Endothelial cell of umbilical vein (primary cell): ENCODE measurements around the gene TYK2. TPM values are rescaled to one million over a fixed set of nuclear protein-coding genes. Genes with fewer than 3 reads are reported as not detected.
"Not testable (repeated sequence)": the region's sequence is repeated elsewhere in the genome, so short reads cannot be mapped to it uniquely, and the experiment has no call there.

ENCODE experiments used
- BruUV-seq: library from RNA; stranded (reverse); fragments of 400-500 nt; replicated peaks from 2 replicates; lab custom pipeline; 2021; lab: Mats Ljungman, UMichigan
- CTCF ChIA-PET: fragments of 300-600, 350-600 bp; sonication (Branson Sonifier 250); formaldehyde crosslinking; loops from one replicate; lab custom pipeline; 2021; ENCODE audit warnings: antibody characterized with exemption, inconsistent platforms; lab: Charles Lee
- POLR2A ChIA-PET: fragments of 300-600, 350-600 bp; sonication (Branson Sonifier 250); formaldehyde crosslinking; loops from one replicate; lab custom pipeline; 2021; ENCODE audit warnings: antibody characterized with exemption, inconsistent platforms; lab: Charles Lee
- DNase-seq: peaks from one replicate; pipeline ENCODE4 v3.0.0-alpha.2; 2011; ENCODE audit warnings: low read depth, low spot score
- FAIRE-seq: peaks from 2 replicates; lab custom pipeline; 2011; peaks lifted over from hg19 to GRCh38; lab: Jason Lieb, UNC
- H2AFZ ChIP-seq: 2 replicates; pipeline ENCODE4 v1.6.0; 2012; ENCODE audit warnings: low read depth, low read length, control low read depth, inconsistent platforms
- H3K27ac ChIP-seq: 2 replicates; pipeline ENCODE4 v1.5.1; 2011; ENCODE audit warnings: low read depth, mild to moderate bottlenecking, control low read depth, low read length, moderate library complexity; ENCODE audit not compliant: insufficient read depth
- H3K27me3 ChIP-seq, 2 experiments: 2 replicates each; pipeline versions ENCODE4 v1.6.0 to v1.6.1; 2011; ENCODE audit warnings: low read length in 2 of 2, mixed read lengths in 1 of 2; ENCODE audit not compliant: control insufficient read depth in 2 of 2, insufficient read depth in 2 of 2
- H3K36me3 ChIP-seq, 2 experiments: 2 replicates in 1 of 2; 3 replicates in 1 of 2; pipeline ENCODE4 v1.5.1; 2011; ENCODE audit warnings: low read length in 2 of 2, mild to moderate bottlenecking in 1 of 2, moderate library complexity in 1 of 2; ENCODE audit not compliant: control insufficient read depth in 2 of 2, insufficient read depth in 2 of 2; ENCODE audit errors: extremely low read depth in 1 of 2
- H3K4me1 ChIP-seq: 3 replicates; pipeline ENCODE4 v1.5.1; 2011; ENCODE audit warnings: mild to moderate bottlenecking, low read length; ENCODE audit not compliant: control insufficient read depth, insufficient read depth; ENCODE audit errors: extremely low read depth
- H3K4me2 ChIP-seq: 2 replicates; pipeline ENCODE4 v1.6.1; 2011; ENCODE audit warnings: low read length, control low read depth, mixed read lengths; ENCODE audit not compliant: insufficient read depth
- H3K4me3 ChIP-seq, 3 experiments: fragments of 200-600 bp in 1 of 3; sonication (generic), shearing (Covaris generic) in 1 of 3; replicated peaks in 1 of 3; 2 replicates each; pipeline ENCODE4 v1.5.1; 2011 to 2016; ENCODE audit warnings: control low read depth in 3 of 3, low read length in 3 of 3, mild to moderate bottlenecking in 2 of 3, inconsistent platforms in 1 of 3, low read depth in 1 of 3, moderate library complexity in 1 of 3; ENCODE audit not compliant: insufficient read depth in 1 of 3
- H3K79me2 ChIP-seq: 2 replicates; pipeline ENCODE4 v1.6.0; 2012; ENCODE audit warnings: low read length, inconsistent platforms; ENCODE audit not compliant: control insufficient read depth, insufficient read depth
- H3K9ac ChIP-seq: replicated peaks from 2 replicates; pipeline ENCODE3; 2011; ENCODE audit warnings: low read length, control low read depth; ENCODE audit not compliant: insufficient read depth; ENCODE audit errors: extremely low read depth
- H3K9me1 ChIP-seq: replicated peaks from 3 replicates; pipeline ENCODE4 v1.6.0; 2011; ENCODE audit warnings: mild to moderate bottlenecking, low read length; ENCODE audit not compliant: control insufficient read depth, insufficient read depth; ENCODE audit errors: extremely low read depth
- H3K9me3 ChIP-seq: replicated peaks from 2 replicates; pipeline ENCODE4 v1.5.1; 2012; ENCODE audit warnings: low read length, inconsistent platforms; ENCODE audit not compliant: control insufficient read depth, insufficient read depth
- H4K20me1 ChIP-seq: replicated peaks from 2 replicates; pipeline ENCODE3; 2011; ENCODE audit warnings: mild to moderate bottlenecking, low read length; ENCODE audit not compliant: control insufficient read depth, insufficient read depth; ENCODE audit errors: extremely low read depth
- POLR2AphosphoS5 ChIP-seq: IDR thresholded peaks from 2 replicates; pipeline ENCODE4 v1.6.1; 2012; ENCODE audit warnings: low read depth, mild to moderate bottlenecking, control low read depth, low read length, moderate library complexity; ENCODE audit not compliant: insufficient read depth
- dilution Hi-C: fragments of 300-500 bp; cut with MboI; formaldehyde crosslinking; loops from one replicate; pipeline ENCODE4 v1.15.0; 2019; ENCODE audit warnings: low sequenced_read_pairs; ENCODE audit not compliant: extremely low pct_ligation_motif_present
- intact Hi-C: fragments of 100-400 bp; cut with micrococcal nuclease; formaldehyde crosslinking; loops from one replicate; pipeline ENCODE4 v1.10.0; 2022
- polyA plus RNA-seq, 4 experiments: library from polyadenylated mRNA; depleted of rRNA in 3 of 4; stranded (reverse) in 3 of 4; unstranded in 1 of 4; fragments of >200 nt; gene quantifications; 2 replicates each; pipeline versions ENCODE4 v1.2.1 to v1.2.3, GENCODE V29; 2011 to 2012; ENCODE audit warnings: missing spikeins in 1 of 4
- total RNA-seq: library from RNA; stranded (reverse); gene quantifications from 2 replicates; pipeline ENCODE4 v1.2.3, GENCODE V29; 2021

The TYK2 gene
- total and polyA plus RNA-seq, 2 donors (not counting 3 experiments of a cell fraction or from before 2014, with no cell fraction given) = 92.9 to 138 TPM

DNA sequence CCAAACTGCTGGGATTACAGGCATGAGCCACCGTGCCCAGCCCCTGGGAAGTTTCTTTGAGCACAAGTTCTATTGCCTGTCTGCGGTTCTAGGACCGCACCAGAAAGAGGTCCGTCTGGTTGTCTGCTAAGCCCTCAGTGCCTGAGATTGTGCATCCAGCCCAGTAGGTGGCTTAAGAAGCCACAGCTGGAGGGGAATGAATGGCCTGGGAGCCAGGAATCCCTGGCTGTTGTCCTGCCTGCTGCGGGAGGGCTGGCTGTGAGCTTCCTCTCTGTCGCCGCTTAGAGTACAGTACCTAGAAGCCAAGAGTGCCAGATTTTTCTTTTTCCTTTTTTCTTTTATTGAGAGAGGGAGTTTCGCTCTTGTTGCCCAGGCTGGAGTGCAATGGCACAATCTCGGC lies 4.2 kb upstream of the TYK2 start:
- no peak for TF ChIP-seq POLR2AphosphoS5
- BruUV-seq = no TSS peak
- no peaks in the 10 kb centered on the region for H4K20me1 ChIP-seq
- H3K4me2 ChIP-seq = no peak overlapping the region
- dilution Hi-C loops (no loop called here), intact Hi-C loops (loop anchor here (5.0 to 10.0 kb wide), 2 partner anchors 190 to 262 kb away; partner anchors contain the start of gene DNMT1)
- DNase-seq (no peak), FAIRE-seq (no peak)
- no peaks in the 10 kb centered on the region for H3K36me3 ChIP-seq
- no peaks in the 10 kb centered on the region for H3K9me3 ChIP-seq
- H3K9ac ChIP-seq = no peak overlapping the region
- CTCF ChIA-PET = interaction anchor here (1.9 to 10.8 kb wide), 2 partner anchors 114 to 126 kb away, joined by 19 to 606 read pairs; partner anchors contain the start of gene ICAM1
- H2AFZ ChIP-seq = no peak overlapping the region
- H3K4me3 ChIP-seq = no peak overlapping the region
- no peaks in the 10 kb centered on the region for H3K9me1 ChIP-seq
- peaks cover 10% of the 10 kb centered on the region for H3K4me1 ChIP-seq
- peaks cover 5% of the 10 kb centered on the region for H3K79me2 ChIP-seq
- H3K27me3 ChIP-seq = no peaks in the 10 kb centered on the region
- no peak overlapping the region for H3K27ac ChIP-seq
- POLR2A ChIA-PET = no interaction called here

DNA sequence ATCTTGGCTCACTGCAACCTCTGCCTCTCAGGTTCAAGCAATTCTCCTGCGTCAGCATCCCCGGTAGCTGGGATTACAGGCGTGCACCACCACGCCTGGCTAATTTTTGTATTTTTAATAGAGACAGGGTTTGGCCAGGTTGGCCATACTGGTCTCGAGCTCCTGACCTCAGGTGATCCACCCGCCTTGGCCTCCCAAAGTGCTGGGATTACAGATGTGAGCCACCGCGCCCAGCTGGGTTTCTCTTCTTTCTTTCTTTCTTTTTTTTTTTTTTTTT lies 2.8 kb upstream of the TYK2 start:
- H4K20me1 ChIP-seq, H3K79me2 ChIP-seq, H3K9ac ChIP-seq, FAIRE-seq, H3K4me3 ChIP-seq, H3K4me2 ChIP-seq, H3K9me1 ChIP-seq, BruUV-seq, H3K9me3 ChIP-seq, dilution Hi-C loops, DNase-seq, H3K27ac ChIP-seq, H2AFZ ChIP-seq, H3K27me3 ChIP-seq, H3K36me3 ChIP-seq: not testable (repeated sequence)
- intact Hi-C loops = loop anchor here (5.0 to 10.0 kb wide), 2 partner anchors 188 to 261 kb away; partner anchors contain the start of gene DNMT1
- H3K4me1 ChIP-seq = peaks cover 12% of the 10 kb centered on the region
- POLR2A ChIA-PET = interaction anchor here (0.5 to 0.7 kb wide), 2 partner anchors 42 to 94 kb away, joined by 4 to 8 read pairs; partner anchors contain the start of gene ICAM5
- CTCF ChIA-PET = interaction anchor here (0.5 to 4.7 kb wide), 4 partner anchors 7 to 124 kb away, joined by 6 to 35 read pairs (median 23); partner anchors contain the start of gene ICAM1
